ENCODE data around the gene NTRK2.

GRCh38 chr9:84857211-84857610 lies 187.7 kb downstream of the NTRK2 start:
- TF ChIP-seq POLR2A (IDR thresholded peaks at IDR 0.05) = no peak
- no peak for TF ChIP-seq POLR2AphosphoS5 (IDR thresholded peaks at IDR 0.05)
